ENCODE results near the gene SNAI1. TPM values are rescaled to one million over a fixed set of nuclear protein-coding genes. Genes with fewer than 3 reads are reported as not detected.
"Not testable (repeated sequence)": the region's sequence is repeated elsewhere in the genome, so short reads cannot be mapped to it uniquely, and the experiment has no call there.

Gene SNAI1
- total and polyA plus RNA-seq, 11 donors: 0.37 to 6.7 (median 1.6) TPM

DNA sequence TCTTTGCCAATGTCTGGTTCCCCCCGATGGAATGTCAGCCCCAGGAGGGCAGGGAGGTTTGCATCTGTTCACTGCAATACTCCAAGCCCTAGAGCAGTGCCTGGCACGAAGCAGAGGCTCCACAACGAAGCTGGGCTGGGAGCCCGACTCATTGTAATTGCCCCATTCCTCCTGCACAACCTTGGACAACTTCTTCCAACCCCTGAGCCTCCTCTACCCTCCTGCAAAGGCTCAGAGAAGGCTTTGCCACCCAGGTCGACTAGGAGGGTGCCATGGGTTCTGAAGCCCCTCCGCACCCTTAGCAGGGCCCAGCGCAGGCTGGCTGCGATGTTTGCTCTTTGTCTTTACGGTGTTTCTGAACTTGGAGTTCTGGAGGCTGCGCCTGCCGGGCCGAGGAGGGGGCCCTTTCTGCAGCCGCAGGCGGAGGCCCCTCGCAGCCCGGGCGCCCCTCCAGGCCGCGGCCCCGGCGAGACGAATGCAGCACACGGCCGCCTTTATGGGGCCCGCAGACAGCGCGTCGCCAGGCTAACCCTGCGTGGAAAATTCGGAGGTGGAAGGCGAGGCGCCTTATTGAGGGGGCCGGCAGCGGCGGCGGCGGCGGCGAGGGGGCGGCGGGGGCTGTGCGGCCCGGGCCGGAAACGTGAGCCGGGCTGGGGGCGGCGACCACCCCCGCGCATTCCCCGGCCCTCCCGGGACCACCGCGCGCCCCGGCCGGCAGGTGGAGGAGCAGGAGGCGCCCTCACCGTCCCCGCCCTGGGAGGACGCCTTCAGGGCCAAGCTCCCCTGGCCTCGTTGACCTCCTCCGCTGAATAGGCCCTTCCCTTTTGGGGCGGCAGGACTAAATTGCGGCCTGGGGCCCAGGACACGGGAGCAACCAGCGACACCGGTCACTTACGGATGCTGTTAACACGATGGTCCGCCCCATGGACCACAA lies 27.0 kb downstream of the SNAI1 start:
- 26 to 61% (median 41%) methylated on average over 23 to 71 of the region's 71 CpGs for WGBS, 4 donors
- DNase-seq: no peak
- intact Hi-C loops (cut with DNase I): no loop called here
- H3K4me3 ChIP-seq: peak overlapping the region in 3 of 12 donors; percentile 17 to 25 (median 19)
- peaks cover 0 to 10% (median 0%) of the 10 kb centered on the region in 9 donors for H3K27me3 ChIP-seq
- peaks cover 0 to 38% (median 6%) of the 10 kb centered on the region in 12 donors for H3K4me1 ChIP-seq
- H3K9me3 ChIP-seq: no peaks in the 10 kb centered on the region
- ATAC-seq: no peak
- no peak overlapping the region for H3K27ac ChIP-seq
- no peak for TF ChIP-seq POLR2A (IDR thresholded peaks at IDR 0.05)
- TF ChIP-seq, protein P1, sequence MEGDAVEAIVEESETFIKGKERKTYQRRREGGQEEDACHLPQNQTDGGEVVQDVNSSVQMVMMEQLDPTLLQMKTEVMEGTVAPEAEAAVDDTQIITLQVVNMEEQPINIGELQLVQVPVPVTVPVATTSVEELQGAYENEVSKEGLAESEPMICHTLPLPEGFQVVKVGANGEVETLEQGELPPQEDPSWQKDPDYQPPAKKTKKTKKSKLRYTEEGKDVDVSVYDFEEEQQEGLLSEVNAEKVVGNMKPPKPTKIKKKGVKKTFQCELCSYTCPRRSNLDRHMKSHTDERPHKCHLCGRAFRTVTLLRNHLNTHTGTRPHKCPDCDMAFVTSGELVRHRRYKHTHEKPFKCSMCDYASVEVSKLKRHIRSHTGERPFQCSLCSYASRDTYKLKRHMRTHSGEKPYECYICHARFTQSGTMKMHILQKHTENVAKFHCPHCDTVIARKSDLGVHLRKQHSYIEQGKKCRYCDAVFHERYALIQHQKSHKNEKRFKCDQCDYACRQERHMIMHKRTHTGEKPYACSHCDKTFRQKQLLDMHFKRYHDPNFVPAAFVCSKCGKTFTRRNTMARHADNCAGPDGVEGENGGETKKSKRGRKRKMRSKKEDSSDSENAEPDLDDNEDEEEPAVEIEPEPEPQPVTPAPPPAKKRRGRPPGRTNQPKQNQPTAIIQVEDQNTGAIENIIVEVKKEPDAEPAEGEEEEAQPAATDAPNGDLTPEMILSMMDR (IDR thresholded peaks at IDR 0.05): no peak
- H3K36me3 ChIP-seq: no peaks in the 10 kb centered on the region

DNA sequence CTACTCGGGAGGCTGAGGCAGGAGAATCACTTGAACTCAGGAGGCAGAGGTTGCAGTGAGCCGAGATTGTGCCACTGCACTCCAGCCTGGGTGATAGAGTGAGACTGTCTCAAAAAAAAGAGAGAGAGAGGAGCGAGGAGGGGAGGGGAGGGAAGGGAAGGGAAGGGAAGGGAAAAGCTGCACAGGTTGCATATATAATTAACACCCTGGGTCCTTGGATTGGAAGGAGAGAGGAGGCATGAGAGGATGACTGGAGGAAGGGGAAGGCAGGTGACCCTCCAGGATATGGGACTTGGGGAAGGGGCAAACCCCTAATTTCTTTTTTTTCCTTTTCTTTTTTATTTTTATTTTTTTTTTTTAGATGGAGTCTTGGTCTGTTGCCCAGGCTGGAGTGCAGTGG lies 28.8 kb downstream of the SNAI1 start:
- intact Hi-C loops (cut with DNase I); H3K36me3 ChIP-seq; H3K27ac ChIP-seq; H3K9me3 ChIP-seq; H3K4me3 ChIP-seq; ATAC-seq; DNase-seq: not testable (repeated sequence)
- WGBS, 4 donors: 70 to 96% (median 82%) methylated on average over 2 to 3 of the region's 3 CpGs
- Histone ChIP-seq H3K27me3 (peaks cover 0 to 10% (median 0%) of the 10 kb centered on the region in 9 donors), H3K4me1 (peaks cover 0 to 22% (median 6%) of the 10 kb centered on the region in 12 donors)

DNA sequence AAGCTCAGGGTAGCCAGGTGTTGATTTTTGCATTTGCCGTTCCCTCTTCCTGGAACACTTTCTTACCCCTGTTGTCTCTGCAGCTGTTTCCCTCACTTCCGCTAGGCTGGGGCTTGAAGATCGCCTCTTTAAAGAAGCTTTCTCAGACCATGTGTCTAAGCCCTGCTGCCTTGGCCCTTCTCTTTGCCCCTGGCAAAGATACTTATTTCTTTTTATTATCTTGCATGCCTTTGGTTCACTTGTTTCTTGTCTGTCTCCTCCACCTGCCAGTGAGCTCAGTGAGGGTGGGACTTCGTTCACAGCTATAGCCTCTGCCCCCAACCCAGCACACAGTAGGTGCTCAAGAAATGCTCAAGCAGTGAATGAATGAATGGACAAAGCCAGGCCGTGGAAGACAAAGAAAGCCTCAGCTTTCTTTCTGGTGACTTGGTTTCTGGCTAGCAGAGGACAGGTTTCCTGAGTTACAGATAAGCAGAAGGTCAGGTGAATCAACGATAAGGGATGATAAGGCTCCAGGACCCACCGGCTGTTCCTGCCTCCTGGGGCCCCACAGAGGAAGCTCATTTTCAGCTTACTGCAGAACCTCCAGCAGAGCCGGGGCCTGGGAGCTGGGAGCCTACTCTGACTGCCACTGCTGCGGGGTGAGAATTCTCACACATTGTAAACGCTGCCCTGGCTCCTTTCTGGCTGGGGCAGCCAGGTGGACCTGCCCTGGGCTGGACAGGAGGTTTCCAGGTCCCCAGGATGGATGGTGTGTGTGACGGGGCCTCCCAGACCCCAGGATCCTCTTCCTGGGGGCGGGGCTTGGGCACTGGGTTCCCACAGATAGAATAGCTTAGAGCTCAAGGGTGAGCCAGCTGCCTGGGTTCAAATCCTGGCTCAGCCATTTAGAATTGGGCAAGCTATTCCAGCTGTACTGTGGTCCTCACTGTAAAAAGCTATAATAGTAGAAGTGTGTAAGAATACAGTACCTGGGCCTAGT lies 29.8 kb downstream of the SNAI1 start:
- Histone ChIP-seq H3K9me3 (no peaks in the 10 kb centered on the region), H3K36me3 (no peaks in the 10 kb centered on the region), H3K27me3 (peaks cover 0 to 10% (median 0%) of the 10 kb centered on the region in 9 donors), H3K4me3 (no peak overlapping the region), H3K27ac (no peak overlapping the region), H3K4me1 (peaks cover 0 to 22% (median 6%) of the 10 kb centered on the region in 12 donors)
- ATAC-seq (no peak), DNase-seq (no peak)
- intact Hi-C loops (cut with DNase I): no loop called here
- WGBS, 4 donors: 55 to 65% (median 61%) methylated on average over 8 to 12 of the region's 12 CpGs
- TF ChIP-seq, protein P1 (IDR thresholded peaks at IDR 0.05): no peak
- TF ChIP-seq POLR2A (IDR thresholded peaks at IDR 0.05): no peak

DNA sequence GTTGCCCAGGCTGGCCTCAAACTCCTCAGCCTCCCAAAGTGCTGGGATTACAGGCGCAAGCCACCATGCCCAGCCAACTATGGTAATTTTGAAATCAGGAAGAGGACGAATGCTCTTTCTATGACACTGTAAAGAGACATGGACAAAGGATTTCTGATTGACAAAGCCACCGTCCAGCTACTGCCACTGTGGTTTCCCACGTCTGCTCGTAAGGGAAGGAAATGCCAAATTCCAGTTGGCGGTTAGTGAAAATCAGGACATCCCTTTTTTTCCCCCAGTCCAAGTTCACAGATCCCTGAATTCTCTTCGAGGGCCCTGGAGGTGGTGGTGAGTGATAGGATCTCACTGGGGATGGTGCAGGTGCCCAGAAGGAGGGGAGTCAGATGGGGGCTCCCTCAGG lies 31.2 kb downstream of the SNAI1 start:
- no peak for ATAC-seq

More for the DNA sequence above, 31.2 kb downstream of the SNAI1 start:
- Histone ChIP-seq H3K27me3 (peaks cover 0 to 10% (median 0%) of the 10 kb centered on the region in 9 donors), H3K9me3 (no peaks in the 10 kb centered on the region), H3K4me3 (no peak overlapping the region), H3K36me3 (no peaks in the 10 kb centered on the region), H3K4me1 (peaks cover 0 to 23% (median 7%) of the 10 kb centered on the region in 12 donors), H3K27ac (no peak overlapping the region)
- intact Hi-C loops (cut with DNase I): no loop called here
- 77 to 92% (median 86%) methylated on average over 7 of the region's 7 CpGs for WGBS, 4 donors
- TF ChIP-seq POLR2A (IDR thresholded peaks at IDR 0.05): no peak
- no peak for DNase-seq
